Adrenal gland (tissue), 5 donors: ENCODE data around the gene SCLY.

Experiments used
- POLR2A ChIP-seq, 2 donors: fragments of 450-650 bp; IDR thresholded peaks; one replicate each; pipeline ENCODE4 v1.6.1; 2017; ENCODE audit warnings: antibody characterized with exemption in 2 of 2, mild to moderate bottlenecking in 2 of 2, moderate library complexity in 1 of 2
- TF ChIP-seq, protein P1 (sequence below), 6 experiments: fragments of 450-650 bp in 4 of 6; fragments of 200-600 bp in 2 of 6; sonication (generic) in 1 of 6; IDR thresholded peaks; 1 replicate in 5 of 6; 2 replicates in 1 of 6; pipeline versions ENCODE4 v1.5.1 to v1.8.0; 2016 to 2021; ENCODE audit warnings: antibody characterized with exemption in 6 of 6, mild to moderate bottlenecking in 2 of 6, moderate library complexity in 1 of 6
- donor health status: DM: no; HTN: no; CAD: no.

DNA sequence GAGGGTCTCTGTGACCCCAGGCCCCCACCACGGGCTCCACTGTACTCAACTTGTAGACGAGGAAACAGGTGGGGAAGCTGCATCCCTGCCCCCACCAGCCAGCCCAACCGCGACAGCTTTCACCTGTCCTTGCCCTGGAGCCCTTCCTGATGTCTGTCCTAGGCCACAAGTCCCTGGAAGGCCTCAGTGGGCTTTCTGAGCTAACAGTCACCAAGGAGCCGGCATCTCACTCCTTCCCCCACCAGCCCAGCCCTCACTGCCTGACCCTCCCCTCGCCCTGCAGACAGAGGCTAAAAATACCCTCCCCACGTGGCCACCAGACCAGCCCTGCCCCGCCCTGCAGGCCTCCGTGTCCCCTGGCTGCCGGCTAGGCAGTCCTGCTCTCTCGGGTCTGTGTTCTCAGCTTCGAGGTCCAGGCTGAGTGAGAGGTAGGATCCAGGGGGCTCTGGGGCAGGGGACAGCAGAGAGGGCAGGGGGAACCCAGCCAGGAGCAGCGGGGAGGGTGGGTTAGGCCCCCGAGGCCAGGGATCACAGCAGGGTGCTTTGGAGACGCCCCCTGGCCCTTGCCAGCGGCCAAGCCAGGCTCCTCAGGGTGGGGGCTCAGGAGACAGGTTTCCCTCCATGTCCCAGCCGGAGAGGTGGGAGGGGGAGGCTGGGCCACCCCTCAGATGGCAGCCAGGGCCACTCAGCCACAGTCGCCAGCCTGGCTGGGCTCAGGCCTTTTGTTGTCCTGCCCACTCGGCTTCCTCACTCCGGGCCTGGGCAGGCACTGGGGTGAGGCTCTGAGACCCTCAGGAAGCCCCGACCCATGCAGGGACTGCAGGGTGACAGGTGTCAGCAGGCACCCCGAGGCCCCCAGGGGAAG is 77.8 kb downstream of the SCLY start, which contains the start of gene KLHL30:
- TF ChIP-seq, protein P1, sequence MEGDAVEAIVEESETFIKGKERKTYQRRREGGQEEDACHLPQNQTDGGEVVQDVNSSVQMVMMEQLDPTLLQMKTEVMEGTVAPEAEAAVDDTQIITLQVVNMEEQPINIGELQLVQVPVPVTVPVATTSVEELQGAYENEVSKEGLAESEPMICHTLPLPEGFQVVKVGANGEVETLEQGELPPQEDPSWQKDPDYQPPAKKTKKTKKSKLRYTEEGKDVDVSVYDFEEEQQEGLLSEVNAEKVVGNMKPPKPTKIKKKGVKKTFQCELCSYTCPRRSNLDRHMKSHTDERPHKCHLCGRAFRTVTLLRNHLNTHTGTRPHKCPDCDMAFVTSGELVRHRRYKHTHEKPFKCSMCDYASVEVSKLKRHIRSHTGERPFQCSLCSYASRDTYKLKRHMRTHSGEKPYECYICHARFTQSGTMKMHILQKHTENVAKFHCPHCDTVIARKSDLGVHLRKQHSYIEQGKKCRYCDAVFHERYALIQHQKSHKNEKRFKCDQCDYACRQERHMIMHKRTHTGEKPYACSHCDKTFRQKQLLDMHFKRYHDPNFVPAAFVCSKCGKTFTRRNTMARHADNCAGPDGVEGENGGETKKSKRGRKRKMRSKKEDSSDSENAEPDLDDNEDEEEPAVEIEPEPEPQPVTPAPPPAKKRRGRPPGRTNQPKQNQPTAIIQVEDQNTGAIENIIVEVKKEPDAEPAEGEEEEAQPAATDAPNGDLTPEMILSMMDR (IDR thresholded peaks at IDR 0.05): no peak
- TF ChIP-seq POLR2A (IDR thresholded peaks at IDR 0.05): no peak
